CD4-positive, alpha-beta T cell treated with Interferon gamma for 1 hour (primary cell): Measurements from ENCODE around the gene RBM7.
A peak's percentile ranks its signal among the peaks of the same experiment; 100 is the strongest.

Experiments used
- DNase-seq: peaks from one replicate; pipeline ENCODE4 v3.0.0-alpha.2; 2020

Gene RBM7

GRCh38 chr11:114400216-114400914 is at the start of gene RBM7, which contains the start of gene C11orf71:
Gene RBM7 (plus strand): TSS chr11:114400666. CDS start chr11:114400672, 6 bp downstream.
Gene C11orf71 (minus strand): TSS chr11:114400511. CDS start chr11:114400331, 180 bp downstream.
- peak; percentile 98 for DNase-seq

- DNase-seq = no peak
Measured at GRCh38 chr11:114353443-114353842, 47.0 kb upstream of the RBM7 start.

GRCh38 chr11:114354076-114354475 is 46.4 kb upstream of the RBM7 start:
- DNase-seq = no peak

GRCh38 chr11:114358716-114359115 is 41.8 kb upstream of the RBM7 start:
- no peak for DNase-seq

GRCh38 chr11:114359342-114359741 is 41.1 kb upstream of the RBM7 start:
- no peak for DNase-seq

GRCh38 chr11:114362326-114362725 is 38.1 kb upstream of the RBM7 start:
- DNase-seq = no peak

- no peak for DNase-seq
Measured at GRCh38 chr11:114362958-114363357, 37.5 kb upstream of the RBM7 start.

- no peak for DNase-seq
Measured at GRCh38 chr11:114366331-114367243, 33.9 kb upstream of the RBM7 start.

GRCh38 chr11:114367244-114367957 is 33.1 kb upstream of the RBM7 start:
- DNase-seq = no peak

GRCh38 chr11:114368918-114369680 is 31.4 kb upstream of the RBM7 start:
- DNase-seq = no peak

- no peak for DNase-seq
Measured at GRCh38 chr11:114375052-114375451, 25.4 kb upstream of the RBM7 start.

- no peak for DNase-seq
Measured at GRCh38 chr11:114377612-114378267, 22.7 kb upstream of the RBM7 start.

- DNase-seq = no peak
Measured at GRCh38 chr11:114379394-114380069, 20.9 kb upstream of the RBM7 start.

- DNase-seq = no peak
Measured at GRCh38 chr11:114382509-114382908, 18.0 kb upstream of the RBM7 start.

- no peak for DNase-seq
Measured at GRCh38 chr11:114384487-114384886, 16.0 kb upstream of the RBM7 start.

- no peak for DNase-seq
Measured at GRCh38 chr11:114386131-114386530, 14.3 kb upstream of the RBM7 start.

GRCh38 chr11:114386545-114386944 is 13.9 kb upstream of the RBM7 start:
- DNase-seq = no peak

- DNase-seq = no peak
Measured at GRCh38 chr11:114392735-114393667, 7.5 kb upstream of the RBM7 start.

- no peak for DNase-seq
Measured at GRCh38 chr11:114395736-114396135, 4.7 kb upstream of the RBM7 start.

- no peak for DNase-seq
Measured at GRCh38 chr11:114396916-114397315, 3.5 kb upstream of the RBM7 start.
